DMS153 (cell line): Measurements from ENCODE around the gene NAALADL2.

ENCODE experiments used
- DNase-seq: peaks from one replicate; lab custom pipeline; 2025; lab: John Stamatoyannopoulos, UW

The NAALADL2 gene

DNA sequence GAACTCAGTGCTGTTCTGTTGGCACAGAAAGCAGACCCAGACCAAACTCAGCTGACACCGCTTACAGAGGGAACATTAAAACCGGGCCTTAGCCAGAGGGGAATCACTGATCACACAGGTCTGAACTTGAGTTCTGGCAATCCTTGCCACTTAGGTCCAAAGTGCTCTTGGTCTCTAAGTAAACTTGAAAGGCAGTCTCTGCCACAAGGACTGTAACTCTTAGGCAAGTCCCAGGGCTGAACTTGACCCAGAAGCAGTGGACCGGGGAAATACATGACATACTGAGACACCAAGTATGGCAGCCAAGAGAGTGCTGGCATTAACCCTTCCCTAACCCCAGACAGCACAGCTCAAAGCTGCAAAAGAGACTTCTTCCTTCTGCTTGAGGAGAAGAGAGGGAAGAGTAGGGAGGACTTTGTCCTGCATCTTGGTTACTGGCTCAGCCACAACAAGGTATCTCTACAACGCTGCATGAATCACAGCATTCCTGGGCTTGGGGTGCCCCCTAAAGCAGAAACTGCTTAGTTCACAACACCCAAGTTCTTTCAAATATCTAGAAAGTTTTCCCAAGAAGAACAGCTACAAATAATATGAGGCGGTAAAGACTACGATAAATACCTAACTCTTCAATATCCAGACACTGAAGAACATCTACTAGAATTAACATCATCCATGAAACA is 32.5 kb downstream of the NAALADL2 start:
- DNase-seq: no peak

DNA sequence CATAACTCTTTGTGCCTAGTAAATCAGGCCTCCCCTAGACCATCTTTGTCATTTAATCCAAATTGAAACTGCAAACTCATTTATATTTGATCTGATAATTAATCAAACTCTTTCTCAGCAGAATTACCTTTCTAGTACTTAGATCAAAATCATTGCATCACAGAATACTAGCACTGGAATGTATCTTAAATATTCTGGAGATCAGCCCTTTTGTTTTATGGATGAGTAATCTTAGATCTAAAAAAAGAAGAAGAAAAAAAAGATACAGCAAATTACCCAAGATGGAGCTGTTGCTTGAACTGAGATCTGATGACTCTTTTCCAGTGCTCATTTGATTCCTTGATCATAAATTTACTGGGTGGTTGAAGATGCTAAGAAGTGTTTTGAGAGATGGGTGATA is 47.9 kb downstream of the NAALADL2 start:
- DNase-seq: no peak

DNA sequence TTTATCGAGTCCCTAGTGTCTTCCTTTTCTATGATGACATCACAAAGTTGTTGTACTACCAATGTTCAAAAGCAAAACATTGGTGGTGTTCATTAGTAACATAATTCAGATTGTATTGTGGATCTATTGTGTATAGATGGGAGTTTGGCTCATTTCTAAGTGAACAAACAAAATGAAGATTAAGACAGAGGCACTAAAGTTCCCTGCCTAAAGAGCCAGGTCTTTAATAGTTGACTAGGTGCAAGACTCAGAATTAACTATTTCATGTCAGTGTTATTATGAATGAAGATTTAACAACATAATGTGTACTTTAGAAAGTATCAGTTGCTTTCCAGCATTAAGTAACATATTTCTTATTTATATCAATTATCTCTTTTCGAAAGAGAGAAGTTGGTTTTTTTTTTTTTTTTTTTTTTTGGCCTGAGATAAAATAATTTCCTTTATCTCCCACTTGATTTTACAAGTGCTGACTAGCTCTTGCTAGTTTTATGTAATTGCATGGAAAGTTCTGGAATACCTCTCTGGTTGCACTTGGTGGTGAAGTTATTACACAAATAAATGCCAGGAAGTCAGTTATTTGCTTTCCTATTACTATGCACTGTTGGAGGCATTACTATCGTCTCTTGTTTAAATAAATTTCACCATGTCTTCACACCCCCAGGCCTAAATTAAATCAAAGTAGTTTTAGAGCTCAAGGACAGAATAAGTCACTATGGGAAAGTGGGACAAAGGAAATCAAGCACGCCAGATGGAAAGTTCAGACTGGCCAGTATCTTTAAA is 48.7 kb downstream of the NAALADL2 start:
- no peak for DNase-seq

DNA sequence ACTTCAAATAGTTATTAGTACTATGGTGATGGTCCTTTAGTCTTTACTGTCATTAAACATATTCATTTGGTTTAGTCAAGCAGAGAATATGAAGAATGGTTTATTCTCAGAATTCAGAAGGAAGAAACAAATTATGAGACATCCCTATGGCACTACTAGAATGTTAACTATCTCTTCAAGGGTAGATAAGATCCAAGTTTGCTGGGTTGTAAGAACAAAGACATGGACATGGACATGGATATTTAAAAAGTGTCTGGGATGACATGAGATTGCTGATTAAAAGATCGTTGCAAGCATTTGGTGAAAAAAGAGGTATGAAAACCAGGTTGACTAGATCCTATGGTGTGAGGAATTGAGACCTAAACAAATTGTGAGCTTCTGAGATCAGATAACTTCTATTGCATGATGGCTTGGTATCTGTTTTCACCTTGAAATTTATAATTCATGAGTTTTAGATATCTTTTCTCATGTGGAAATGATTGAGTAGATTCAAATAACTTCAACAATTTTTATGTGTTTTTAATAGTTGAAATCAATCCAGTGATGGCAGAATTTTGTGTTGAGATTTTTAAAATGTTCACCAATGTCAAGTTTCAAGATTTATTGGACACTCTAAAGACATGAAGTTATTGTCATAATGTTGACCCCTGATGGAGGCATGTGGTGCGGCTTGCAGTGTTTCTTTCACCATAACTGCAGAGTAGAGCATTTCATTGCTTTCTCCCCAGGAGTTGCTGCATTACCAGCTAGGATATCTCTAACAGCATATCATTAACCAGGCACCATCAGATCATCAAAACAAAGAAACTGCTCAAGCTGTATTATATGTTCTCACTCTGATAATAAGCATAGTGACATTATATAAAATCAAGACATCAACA is 72.6 kb downstream of the NAALADL2 start:
- no peak for DNase-seq

DNA sequence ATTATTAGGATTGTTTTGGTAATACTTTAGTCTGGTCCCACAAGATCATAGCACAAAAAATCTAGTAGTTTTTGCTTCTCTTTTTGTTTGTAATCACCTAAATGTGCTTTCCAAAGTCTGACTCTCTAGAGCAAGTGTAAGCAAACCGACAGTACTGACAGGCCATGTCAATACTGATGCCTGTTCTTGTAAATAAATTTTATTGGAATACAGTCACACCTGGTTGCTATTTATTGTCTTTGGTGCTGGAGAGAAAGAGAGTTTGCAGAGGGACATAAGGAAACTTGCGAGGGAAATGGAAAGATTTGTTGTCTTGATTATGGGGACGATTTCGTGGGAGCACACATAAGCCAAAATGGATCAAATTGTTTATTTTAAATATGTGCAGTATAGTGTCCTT is 77.5 kb downstream of the NAALADL2 start:
- no peak for DNase-seq

DNA sequence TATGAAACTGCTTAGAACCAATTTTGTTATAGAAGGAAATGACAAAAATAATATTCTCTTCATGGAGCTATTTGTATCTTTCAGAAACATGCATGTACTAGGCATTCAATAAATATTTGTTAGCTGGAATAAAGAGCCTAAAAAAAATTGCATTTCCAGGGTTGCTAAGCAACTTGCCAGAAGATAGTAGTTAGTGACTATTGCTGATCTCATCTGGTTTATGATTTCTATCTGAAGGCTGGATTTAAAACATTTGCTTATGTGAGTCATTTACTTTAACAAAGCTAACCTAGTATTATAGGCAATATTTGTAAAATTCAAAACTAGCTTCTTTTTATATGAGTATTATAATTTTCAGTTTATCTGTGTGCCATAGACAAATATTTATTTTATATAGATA is 78.3 kb downstream of the NAALADL2 start:
- no peak for DNase-seq

DNA sequence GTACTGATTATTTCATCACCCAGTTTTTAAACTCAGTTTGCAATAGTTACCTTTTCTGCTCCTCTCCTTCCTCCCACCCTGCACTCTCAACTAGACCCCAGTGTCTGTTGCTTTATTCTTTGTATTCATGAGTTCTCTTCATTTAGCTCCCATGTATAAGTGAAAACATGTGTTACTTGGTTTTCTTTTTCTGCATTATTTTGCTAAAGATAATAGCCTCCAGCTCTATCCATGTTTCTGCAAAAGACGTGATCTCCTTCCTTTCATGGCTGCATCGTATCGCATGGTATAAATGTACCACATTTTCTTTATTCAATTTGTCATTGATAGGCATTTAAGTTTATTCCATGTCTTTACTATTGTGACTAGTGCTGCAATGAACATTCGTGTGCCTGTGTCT is 79.0 kb downstream of the NAALADL2 start:
- no peak for DNase-seq

DNA sequence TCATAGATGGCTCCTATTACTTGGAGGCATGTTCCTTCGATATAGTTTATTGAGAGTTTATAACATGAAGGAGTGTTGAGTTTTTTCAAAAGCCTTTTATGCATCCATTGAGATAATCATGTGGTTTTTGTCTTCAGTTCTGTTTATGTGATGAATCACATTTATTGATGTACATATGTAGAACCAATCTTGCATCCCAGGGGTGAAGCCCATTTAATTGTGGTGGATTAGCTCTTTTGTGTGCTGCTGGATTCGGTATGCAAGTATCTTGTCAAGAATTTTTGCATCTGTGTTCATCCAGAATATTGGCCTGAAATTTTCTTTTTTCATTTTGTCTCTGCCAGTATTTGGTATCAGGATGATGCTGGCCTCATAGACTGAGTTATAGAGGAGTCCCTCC is 81.0 kb downstream of the NAALADL2 start:
- no peak for DNase-seq

DNA sequence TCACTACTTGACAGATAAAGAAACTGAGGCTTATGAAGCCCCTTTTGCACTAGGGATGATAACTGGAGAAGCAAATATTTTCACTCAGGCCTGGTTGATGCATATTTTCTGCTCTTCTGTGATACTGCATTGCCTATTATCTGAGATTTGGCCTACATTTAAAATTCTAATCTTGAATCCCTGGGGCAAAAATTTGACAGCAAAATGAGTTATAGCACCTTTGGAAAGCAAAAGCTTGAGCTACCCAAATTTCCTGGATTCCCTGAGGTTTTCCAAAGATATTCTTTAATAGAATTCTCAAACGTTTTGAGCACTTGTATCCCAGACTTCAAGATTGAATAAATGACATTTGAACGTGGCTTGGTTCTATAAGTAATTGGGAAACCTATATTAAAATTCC is 86.1 kb downstream of the NAALADL2 start:
- no peak for DNase-seq

DNA sequence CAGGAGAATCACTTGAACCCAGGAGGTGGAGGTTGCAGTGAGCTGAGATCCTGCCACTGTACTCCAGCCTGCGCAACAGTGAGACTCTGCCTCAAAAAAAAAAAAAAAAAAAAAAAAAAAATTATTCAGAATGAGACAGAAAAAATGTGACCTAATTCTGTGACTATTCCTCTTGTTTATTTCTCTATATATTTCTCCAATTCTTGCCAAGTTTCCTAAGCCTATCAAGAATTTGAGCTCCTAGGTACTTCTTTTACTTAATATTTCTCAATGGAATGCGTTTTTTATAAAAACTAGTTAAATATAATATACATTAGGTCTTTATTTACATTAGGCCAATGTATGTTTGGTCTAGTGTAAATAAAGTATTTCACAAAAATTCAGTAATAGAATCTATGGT is 86.8 kb downstream of the NAALADL2 start:
- no peak for DNase-seq

DNA sequence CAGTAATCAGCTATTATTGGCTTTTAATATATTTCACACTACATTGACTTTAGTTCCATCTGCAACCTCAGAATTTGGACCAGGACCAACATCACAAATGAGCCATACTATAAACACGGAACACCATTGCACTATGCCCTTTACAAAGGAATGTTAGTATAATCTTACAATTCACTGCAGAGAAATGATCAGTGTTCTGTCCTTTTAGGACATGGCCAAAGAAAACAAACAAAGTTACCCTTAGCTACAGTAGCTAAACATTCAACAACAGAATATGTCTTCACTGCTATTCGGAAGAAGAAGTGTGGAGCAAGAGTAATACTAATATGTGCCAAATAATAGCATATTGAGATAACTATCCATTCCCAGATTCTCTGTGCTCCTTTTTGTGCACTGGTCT is 90.4 kb downstream of the NAALADL2 start:
- DNase-seq: no peak

DNA sequence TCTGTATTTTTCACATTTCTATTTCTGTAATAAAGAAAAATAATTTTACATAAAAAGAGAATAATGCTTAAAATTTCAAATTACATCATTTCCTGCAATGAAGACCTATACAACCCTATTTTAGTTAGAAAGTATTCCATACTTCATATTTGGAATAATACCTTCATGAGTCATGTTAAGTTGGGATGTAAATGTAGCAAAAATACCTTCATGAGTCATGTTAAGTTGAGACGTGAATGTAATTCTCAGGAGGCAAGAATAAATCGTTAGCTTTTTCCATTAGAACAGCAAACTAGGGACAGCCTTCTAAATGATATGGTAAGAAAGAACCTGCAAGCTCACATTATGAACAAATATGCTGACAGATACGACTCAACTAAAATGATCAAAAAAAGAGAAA is 91.9 kb downstream of the NAALADL2 start:
- DNase-seq: no peak

DNA sequence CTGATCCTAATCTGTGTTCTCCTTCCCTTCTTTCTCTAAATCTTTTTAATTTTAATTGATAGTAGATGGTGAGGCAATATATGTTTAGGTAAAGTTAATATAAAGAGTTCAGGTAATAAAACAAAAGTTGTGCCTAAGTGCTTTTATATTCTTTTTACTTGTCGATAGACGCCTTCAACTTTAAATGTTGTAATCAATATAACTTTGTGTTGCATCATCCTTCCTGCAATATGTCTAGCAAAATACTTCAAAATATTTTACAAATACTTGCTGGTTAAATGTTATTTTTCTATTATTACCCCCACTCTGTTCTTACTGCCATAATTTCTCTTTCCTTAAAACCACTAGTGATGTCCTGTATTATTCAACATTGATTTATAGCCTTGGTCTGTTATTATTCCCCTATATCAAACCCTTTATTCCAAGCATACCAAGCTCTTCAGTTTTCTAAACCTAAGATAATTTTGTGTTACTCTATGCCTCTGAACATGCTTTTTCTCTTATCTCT is 92.4 kb downstream of the NAALADL2 start:
- DNase-seq: no peak

DNA sequence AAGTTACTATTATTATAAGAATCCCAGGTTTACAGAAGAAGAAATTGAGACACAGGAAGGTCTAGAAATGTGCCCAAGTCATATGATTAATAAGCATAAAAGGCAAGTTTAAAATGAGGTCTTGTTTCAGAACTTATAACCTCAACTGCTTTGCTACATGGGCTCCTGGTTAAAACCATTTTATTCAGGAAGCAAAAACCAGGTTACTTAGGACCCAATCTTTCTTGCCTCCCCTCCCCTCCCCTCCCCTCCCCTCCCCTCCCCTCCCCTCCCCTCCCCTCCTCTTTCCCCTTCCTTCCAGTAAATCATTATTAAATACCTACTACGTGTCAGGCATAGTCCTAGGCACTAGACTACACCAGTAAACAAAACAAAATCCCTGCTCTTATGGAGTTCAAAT is 93.9 kb downstream of the NAALADL2 start:
- DNase-seq: no peak

DNA sequence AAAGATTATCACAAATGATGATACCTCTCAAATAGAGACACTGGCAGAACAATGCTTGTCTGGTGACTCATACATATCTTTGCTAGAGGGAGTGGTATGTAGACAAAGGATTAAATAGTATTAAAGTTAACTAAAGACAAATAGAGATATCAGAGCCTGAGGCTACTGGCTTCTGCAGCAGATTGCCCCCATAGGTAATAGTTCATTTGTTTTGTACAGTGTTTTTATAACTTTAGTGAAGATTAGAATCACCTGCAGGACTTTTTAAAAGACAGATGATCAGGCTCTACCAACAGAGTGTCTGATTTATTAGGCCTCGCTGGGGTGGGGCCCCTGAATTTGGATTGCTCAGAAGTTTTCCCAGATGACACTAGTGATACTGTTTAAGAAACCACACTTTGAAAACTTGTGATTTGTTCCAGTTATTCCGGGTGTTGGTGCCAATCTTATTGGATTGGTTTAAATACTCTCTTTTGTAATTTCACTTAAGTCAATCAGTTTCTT is 96.4 kb downstream of the NAALADL2 start:
- DNase-seq: no peak

DNA sequence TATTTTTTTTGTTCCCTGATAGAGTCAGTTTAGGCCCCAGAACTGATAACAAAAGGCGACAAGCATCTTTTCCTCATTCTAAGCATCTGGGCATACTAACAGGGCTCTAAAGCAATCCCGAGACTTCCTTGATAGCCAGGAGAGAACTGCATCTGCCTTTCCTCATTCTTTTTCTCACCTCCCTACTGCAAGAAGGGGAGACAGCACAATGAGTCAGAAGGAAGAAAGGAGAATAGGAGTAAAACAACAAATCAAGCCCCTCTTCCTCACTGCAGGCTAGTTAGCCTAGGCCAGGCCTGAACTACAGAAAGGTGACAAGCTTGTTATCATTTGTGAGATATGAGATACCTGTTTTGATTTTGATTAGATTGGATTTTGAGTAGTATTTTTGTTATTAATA is 97.9 kb downstream of the NAALADL2 start:
- DNase-seq: no peak

DNA sequence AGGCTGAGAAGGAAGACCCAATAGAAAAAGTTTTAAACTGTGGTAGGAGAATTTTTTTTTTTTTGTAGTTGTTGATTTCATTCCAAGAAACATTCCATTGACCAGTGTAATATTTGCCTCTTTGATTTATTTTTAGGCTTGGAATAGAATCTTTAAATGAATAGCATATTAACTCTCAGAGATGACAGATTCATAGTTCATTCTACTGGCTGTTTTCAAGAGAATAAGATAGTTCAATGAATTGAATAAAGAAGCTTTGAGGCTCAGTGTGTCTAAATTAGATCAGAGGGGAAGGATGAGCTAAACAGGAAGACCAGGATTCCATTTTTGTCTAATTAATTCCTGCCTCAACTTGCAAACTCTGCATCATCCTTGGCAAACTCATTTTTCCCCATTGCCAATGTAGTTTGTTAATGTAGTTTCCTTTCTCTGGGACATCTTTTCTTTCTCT is 98.4 kb downstream of the NAALADL2 start:
- DNase-seq: no peak

DNA sequence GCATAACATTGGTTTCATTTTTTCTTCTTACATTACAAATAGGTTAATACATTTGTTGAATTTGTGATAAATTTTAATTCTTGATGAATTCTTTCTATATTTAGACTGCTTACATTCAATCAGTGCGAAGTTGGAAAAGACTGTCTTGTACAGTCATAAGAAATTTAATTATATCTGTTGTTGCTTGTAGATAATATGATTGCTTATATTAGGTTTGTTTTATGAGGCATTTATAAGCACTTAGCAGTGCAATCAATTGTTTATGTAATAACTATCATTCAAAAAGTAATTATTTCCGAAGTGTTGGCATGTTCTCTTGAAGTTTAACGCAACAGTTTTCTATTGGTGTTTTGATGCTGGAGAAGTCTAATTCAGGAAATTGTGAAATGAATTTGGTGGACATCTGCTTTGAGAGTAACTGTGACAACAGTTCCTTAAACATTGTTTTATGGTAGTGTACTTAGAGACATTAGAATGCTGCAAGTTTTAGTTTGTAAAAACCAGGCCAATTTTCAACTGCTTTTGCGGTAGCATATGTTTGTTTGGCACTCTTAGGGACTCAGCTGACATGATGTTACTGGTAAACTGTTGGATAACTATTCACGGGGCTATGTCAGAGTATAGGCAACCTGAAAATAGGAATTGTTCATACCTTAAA is 99.7 kb downstream of the NAALADL2 start:
- DNase-seq: no peak

DNA sequence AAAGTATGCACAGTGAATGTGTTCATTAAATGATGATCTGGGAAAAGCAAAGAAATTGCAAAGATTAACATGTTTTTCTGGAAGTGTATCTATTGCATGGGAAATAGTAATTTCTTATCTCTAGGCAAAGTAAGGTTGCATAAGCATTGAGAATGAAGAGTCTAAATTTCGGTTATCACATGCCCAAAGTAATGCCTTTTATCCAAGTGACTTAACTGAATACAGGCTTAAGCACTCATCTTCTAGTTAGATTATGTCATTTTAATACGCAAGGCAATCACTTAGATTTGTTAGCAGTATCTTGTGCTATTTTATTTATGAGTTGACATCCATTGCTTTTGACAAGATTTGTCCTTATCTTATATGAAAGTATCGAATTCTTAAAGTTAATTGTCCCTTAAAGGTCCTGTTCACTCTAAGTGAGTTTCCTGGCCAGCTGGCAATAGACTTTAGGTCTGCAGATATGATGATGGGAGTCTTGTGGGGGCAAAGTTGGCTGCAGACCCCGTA is 100.5 kb downstream of the NAALADL2 start:
- no peak for DNase-seq

DNA sequence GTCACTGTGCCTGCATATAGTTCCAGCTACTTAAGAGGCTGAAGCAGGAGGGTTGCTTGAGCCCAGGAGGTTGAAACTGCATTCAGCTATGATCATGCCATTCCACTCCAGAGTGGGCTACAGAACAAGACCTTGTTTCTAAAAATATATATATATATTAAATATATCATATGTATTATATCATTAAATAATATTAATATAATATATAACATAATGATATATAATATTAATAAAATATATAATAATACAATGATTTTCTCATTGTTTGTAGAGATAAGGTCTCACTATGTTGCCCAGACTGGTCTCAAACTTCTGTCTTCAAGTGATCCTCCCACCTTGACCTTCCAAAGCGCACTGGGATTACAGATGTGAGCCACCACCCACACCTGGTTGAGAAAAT is 101.8 kb downstream of the NAALADL2 start:
- DNase-seq: no peak

DNA sequence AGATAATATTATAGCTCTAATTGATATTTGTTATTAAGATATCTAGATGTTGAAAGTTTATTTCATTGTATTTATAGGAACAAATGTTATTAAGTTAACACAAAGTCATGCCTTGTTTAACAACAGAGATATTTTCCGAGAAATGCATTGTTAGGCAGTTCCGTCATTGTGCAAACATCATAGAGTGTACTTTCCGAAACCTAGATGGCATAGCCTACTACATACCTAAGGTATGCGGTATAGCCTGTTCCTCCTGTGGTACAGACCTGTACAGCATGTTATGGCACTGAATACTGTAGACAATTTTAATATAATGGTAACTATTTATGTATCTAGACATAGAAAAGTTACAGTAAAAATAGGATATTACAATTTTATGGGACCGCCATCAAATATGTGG is 114.3 kb downstream of the NAALADL2 start:
- DNase-seq: no peak

DNA sequence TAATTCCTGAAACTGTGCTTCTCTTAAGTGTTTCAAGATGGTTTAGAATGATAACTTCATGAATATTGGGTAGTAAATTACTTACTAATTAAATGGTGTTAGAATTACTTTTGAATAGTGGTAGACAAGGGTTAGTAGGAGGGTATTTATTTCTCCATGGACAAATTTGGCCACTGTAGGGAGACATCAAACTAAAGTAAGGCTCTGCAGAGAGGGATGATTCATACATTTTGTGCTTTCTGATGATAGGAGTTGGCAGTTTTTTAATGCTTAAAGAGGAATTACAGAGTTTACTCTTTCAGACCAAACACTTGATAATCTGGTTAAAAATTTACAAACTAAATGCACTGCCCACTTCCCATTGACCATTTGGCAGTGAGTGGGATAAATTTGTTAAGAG is 127.6 kb downstream of the NAALADL2 start:
- DNase-seq: no peak
